CD14-positive monocyte (primary cell): ENCODE data around the gene GNB4. TPM values are rescaled to one million over a fixed set of nuclear protein-coding genes. Genes with fewer than 3 reads are reported as not detected.
A peak's percentile ranks its signal among the peaks of the same experiment; 100 is the strongest.

ENCODE experiments used
- DNase-seq, 3 donors: peaks; one replicate each; pipeline ENCODE4 v3.0.0-alpha.2; 2011 to 2022
- H2AFZ ChIP-seq: 2 replicates; pipeline ENCODE4 v1.6.0; 2012; ENCODE audit warnings: mild to moderate bottlenecking, low read depth, low read length, inconsistent platforms; ENCODE audit not compliant: insufficient read depth, poor library complexity, severe bottlenecking
- H3K27ac ChIP-seq, 2 donors: 1 replicate in 1 of 2; 2 replicates in 1 of 2; pipeline ENCODE4 v1.5.1; 2012 to 2013; ENCODE audit warnings: low read length in 2 of 2, control low read depth in 1 of 2, inconsistent platforms in 1 of 2, low read depth in 1 of 2, mild to moderate bottlenecking in 1 of 2
- H3K27me3 ChIP-seq, 2 donors: one replicate each; pipeline versions ENCODE4 v1.6.0 to v1.6.1; 2011 to 2013; ENCODE audit warnings: low read length in 2 of 2; ENCODE audit not compliant: control insufficient read depth in 2 of 2, insufficient read depth in 2 of 2
- H3K36me3 ChIP-seq, 2 donors: replicated peaks in 1 of 2; 1 replicate in 1 of 2; 2 replicates in 1 of 2; pipeline versions ENCODE4 v1.5.1 to v1.6.1; 2012 to 2013; ENCODE audit warnings: low read length in 2 of 2, control low read depth in 1 of 2, inconsistent platforms in 1 of 2, mild to moderate bottlenecking in 1 of 2; ENCODE audit not compliant: insufficient read depth in 2 of 2, control insufficient read depth in 1 of 2
- H3K4me1 ChIP-seq, 2 donors: 1 replicate in 1 of 2; 2 replicates in 1 of 2; pipeline versions ENCODE4 v1.5.1 to v1.6.1; 2012 to 2013; ENCODE audit warnings: low read length in 2 of 2, control low read depth in 1 of 2, inconsistent platforms in 1 of 2, mild to moderate bottlenecking in 1 of 2, moderate library complexity in 1 of 2; ENCODE audit not compliant: insufficient read depth in 2 of 2, control insufficient read depth in 1 of 2
- H3K4me2 ChIP-seq: replicated peaks from 2 replicates; pipeline ENCODE3; 2012; ENCODE audit warnings: low read length, moderate library complexity, mild to moderate bottlenecking; ENCODE audit not compliant: poor library complexity, severe bottlenecking; ENCODE audit errors: extremely low read depth
- H3K4me3 ChIP-seq, 3 experiments: fragments of 200-600 bp in 1 of 3; sonication (generic) in 1 of 3; replicated peaks in 1 of 3; 1 replicate in 2 of 3; 2 replicates in 1 of 3; pipeline ENCODE4 v1.5.1; 2011 to 2013; ENCODE audit warnings: low read length in 3 of 3, mild to moderate bottlenecking in 3 of 3, control low read depth in 2 of 3, low read depth in 2 of 3, inconsistent platforms in 1 of 3, moderate library complexity in 1 of 3
- H3K79me2 ChIP-seq: 2 replicates; pipeline ENCODE4 v1.6.0; 2012; ENCODE audit warnings: mild to moderate bottlenecking, control low read depth, inconsistent platforms, low read length, moderate library complexity; ENCODE audit not compliant: insufficient read depth
- H3K9ac ChIP-seq: 2 replicates; pipeline ENCODE4 v1.6.0; 2017; ENCODE audit warnings: low read length, mild to moderate bottlenecking; ENCODE audit not compliant: insufficient read depth, poor library complexity, severe bottlenecking
- H3K9me3 ChIP-seq, 2 donors: replicated peaks in 1 of 2; 1 replicate in 1 of 2; 2 replicates in 1 of 2; pipeline versions ENCODE4 v1.5.1 to v1.6.1; 2012 to 2013; ENCODE audit warnings: low read length in 2 of 2, control low read depth in 1 of 2; ENCODE audit not compliant: control insufficient read depth in 1 of 2, insufficient read depth in 1 of 2
- H4K20me1 ChIP-seq: 2 replicates; pipeline ENCODE4 v1.6.0; 2012; ENCODE audit warnings: mild to moderate bottlenecking, low read length, control low read depth, moderate library complexity; ENCODE audit not compliant: insufficient read depth
- H3K27ac Mint-ChIP-seq, 7 donors: one replicate each; pipeline ENCODE4 v1.8.0; 2020; ENCODE audit warnings: mild to moderate bottlenecking in 7 of 7, mixed read lengths in 7 of 7, moderate library complexity in 6 of 7, inconsistent platforms in 2 of 7
- H3K27me3 Mint-ChIP-seq, 3 donors: one replicate each; pipeline ENCODE4 v1.8.0; 2021 to 2022; ENCODE audit warnings: low read depth in 3 of 3, mild to moderate bottlenecking in 3 of 3, mixed read lengths in 3 of 3, moderate library complexity in 3 of 3, inconsistent platforms in 1 of 3
- H3K36me3 Mint-ChIP-seq, 2 donors: one replicate each; pipeline ENCODE4 v1.8.0; 2020; ENCODE audit warnings: mixed read lengths in 2 of 2, inconsistent platforms in 1 of 2, mild to moderate bottlenecking in 1 of 2
- H3K4me1 Mint-ChIP-seq: one replicate; pipeline ENCODE4 v1.8.0; 2020; ENCODE audit warnings: mild to moderate bottlenecking, mixed read lengths
- H3K4me3 Mint-ChIP-seq, 2 donors: one replicate each; pipeline ENCODE4 v1.8.0; 2020; ENCODE audit warnings: mild to moderate bottlenecking in 2 of 2, mixed read lengths in 2 of 2, moderate library complexity in 1 of 2
- H3K9me3 Mint-ChIP-seq, 7 donors: one replicate each; pipeline ENCODE4 v1.8.0; 2020 to 2022; ENCODE audit warnings: mixed read lengths in 7 of 7, mild to moderate bottlenecking in 6 of 7, moderate library complexity in 6 of 7, inconsistent platforms in 2 of 7
- WGBS: methylation state at CpG from one replicate; pipeline ENCODE4 v1.1.5; 2013; ENCODE audit warnings: missing lambda C conversion rate; ENCODE audit not compliant: insufficient coverage; 5-methylcytosine and 5-hydroxymethylcytosine counted together
- intact Hi-C, 2 donors: fragments of 100-400 bp; cut with micrococcal nuclease; formaldehyde crosslinking; loops; one replicate each; pipeline versions ENCODE4 v1.15.0 to v1.15.1; 2023
- polyA plus RNA-seq, 3 donors: library from polyadenylated mRNA; depleted of rRNA in 1 of 3; unstranded in 2 of 3; stranded (reverse) in 1 of 3; fragments of 300-500 nt in 2 of 3; fragments of >200 nt in 1 of 3; fragmentation: Illumina TruSeq in 2 of 3; gene quantifications; 1 replicate in 2 of 3; 2 replicates in 1 of 3; pipeline ENCODE4 v1.2.3, GENCODE V29; 2012 to 2021
- TF ChIP-seq, protein P1 (sequence below): fragments of 200-600 bp; IDR thresholded peaks from one replicate; pipeline ENCODE4 v1.8.0; 2022; ENCODE audit warnings: antibody characterized with exemption, mild to moderate bottlenecking

Gene GNB4
- polyA plus RNA-seq, 3 donors = 15.4 to 65.1 (median 63.5) TPM

DNA sequence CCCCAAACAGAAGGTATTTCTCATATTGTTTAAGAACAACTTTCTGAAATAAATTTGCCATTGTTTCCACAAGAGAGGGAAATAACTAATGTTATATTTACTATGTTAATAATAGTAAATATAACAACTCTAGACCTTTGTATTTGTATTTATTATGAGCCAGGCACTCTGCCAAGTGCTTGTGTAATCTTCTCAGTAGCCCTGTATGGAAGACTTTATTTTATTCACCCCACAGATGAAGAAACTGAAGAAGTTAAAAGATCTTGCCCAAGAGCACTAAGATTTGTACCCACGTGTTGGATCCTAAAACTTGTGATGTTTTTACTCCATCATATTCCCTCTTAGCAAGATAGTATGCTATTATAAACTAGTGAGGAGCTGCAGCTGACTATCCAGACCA lies 12.0 kb upstream of the GNB4 start:
- H3K27me3 Mint-ChIP-seq = peaks cover 0 to 3% (median 0%) of the 10 kb centered on the region in 3 donors
- H3K27me3 ChIP-seq = no peaks in the 10 kb centered on the region
- no peak for DNase-seq
- H3K4me3 ChIP-seq = no peak overlapping the region
- H3K4me1 Mint-ChIP-seq = peaks cover 21% of the 10 kb centered on the region
- H3K27ac ChIP-seq = no peak overlapping the region
- no peaks in the 10 kb centered on the region for H3K9me3 ChIP-seq
- no peaks in the 10 kb centered on the region for H3K9me3 Mint-ChIP-seq
- TF ChIP-seq, protein P1, sequence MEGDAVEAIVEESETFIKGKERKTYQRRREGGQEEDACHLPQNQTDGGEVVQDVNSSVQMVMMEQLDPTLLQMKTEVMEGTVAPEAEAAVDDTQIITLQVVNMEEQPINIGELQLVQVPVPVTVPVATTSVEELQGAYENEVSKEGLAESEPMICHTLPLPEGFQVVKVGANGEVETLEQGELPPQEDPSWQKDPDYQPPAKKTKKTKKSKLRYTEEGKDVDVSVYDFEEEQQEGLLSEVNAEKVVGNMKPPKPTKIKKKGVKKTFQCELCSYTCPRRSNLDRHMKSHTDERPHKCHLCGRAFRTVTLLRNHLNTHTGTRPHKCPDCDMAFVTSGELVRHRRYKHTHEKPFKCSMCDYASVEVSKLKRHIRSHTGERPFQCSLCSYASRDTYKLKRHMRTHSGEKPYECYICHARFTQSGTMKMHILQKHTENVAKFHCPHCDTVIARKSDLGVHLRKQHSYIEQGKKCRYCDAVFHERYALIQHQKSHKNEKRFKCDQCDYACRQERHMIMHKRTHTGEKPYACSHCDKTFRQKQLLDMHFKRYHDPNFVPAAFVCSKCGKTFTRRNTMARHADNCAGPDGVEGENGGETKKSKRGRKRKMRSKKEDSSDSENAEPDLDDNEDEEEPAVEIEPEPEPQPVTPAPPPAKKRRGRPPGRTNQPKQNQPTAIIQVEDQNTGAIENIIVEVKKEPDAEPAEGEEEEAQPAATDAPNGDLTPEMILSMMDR = no peak
- H3K4me3 Mint-ChIP-seq = no peak overlapping the region
- intact Hi-C loops = no loop called here
- no peak overlapping the region for H2AFZ ChIP-seq
- H3K4me2 ChIP-seq = no peak overlapping the region
- no peaks in the 10 kb centered on the region for H3K79me2 ChIP-seq
- H3K27ac Mint-ChIP-seq = no peak overlapping the region
- H3K4me1 ChIP-seq = peaks cover 21 to 25% of the 10 kb centered on the region in 2 donors
- H4K20me1 ChIP-seq = no peaks in the 10 kb centered on the region
- WGBS = no CpG with 5 or more reads among the region's 1 CpG
- H3K36me3 Mint-ChIP-seq = no peaks in the 10 kb centered on the region
- no peaks in the 10 kb centered on the region for H3K36me3 ChIP-seq
- H3K9ac ChIP-seq = no peak overlapping the region

DNA sequence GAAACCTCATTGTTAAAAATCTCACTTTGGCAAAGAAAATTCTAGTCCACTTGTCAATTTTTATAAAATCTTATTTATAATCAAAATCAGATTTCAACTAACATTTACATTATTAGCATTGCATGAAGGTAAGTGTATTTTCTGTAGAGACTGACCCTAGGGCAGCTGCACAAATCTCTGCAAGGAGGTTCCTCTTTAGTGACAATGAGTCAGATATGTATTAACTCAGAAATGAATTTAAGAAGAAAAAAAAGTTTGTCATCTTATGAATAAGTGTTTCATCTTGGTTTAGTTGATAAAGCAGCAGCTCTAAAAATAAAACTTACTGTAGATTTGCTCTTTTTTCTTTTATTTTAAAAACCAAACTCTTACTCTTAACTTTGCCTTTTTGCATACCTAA lies 9.0 kb upstream of the GNB4 start:
- Histone ChIP-seq H2AFZ (no peak overlapping the region), H3K36me3 (no peaks in the 10 kb centered on the region), H3K79me2 (no peaks in the 10 kb centered on the region), H3K4me2 (no peak overlapping the region), H3K9ac (no peak overlapping the region), H3K27me3 (no peaks in the 10 kb centered on the region), H3K9me3 (no peaks in the 10 kb centered on the region), H3K4me1 (peaks cover 21 to 25% of the 10 kb centered on the region in 2 donors), H3K27ac (no peak overlapping the region), H3K4me3 (no peak overlapping the region), H4K20me1 (no peaks in the 10 kb centered on the region)
- intact Hi-C loops = no loop called here
- peak; percentile 21 to 36 (median 34) for DNase-seq
- TF ChIP-seq, protein P1 = no peak
- Mint-ChIP-seq H3K4me1 (peaks cover 21% of the 10 kb centered on the region), H3K27me3 (peaks cover 0 to 8% (median 1%) of the 10 kb centered on the region in 3 donors), H3K4me3 (no peak overlapping the region), H3K36me3 (no peaks in the 10 kb centered on the region), H3K27ac (no peak overlapping the region), H3K9me3 (no peaks in the 10 kb centered on the region)
